Activated CD4-positive, alpha-beta T cell treated with anti-CD3 and anti-CD28 coated beads, Interleukin-2, amount 50 U/mL, for 24 hours (primary cell): ENCODE results near the gene BRIP1.
A peak's percentile ranks its signal among the peaks of the same experiment; 100 is the strongest.
"Not testable (repeated sequence)": the region's sequence is repeated elsewhere in the genome, so short reads cannot be mapped to it uniquely, and the experiment has no call there.

Experiments
- DNase-seq, 2 donors: peaks; one replicate each; pipeline ENCODE4 v3.0.0-alpha.2; 2020; ENCODE audit warnings: low read depth in 1 of 2, low spot score in 1 of 2

BRIP1 gene

GRCh38 chr17:61862975-61863800, at the start of gene BRIP1:
Gene BRIP1, minus strand, starts transcription at chr17:61863528. Its CDS starts 1,989 bp downstream, at chr17:61861539.
- DNase-seq: peak; percentile 68 to 86

GRCh38 chr17:61908292-61909037, 45.1 kb upstream of the BRIP1 start:
- no peak for DNase-seq

GRCh38 chr17:61907361-61907760, 44.0 kb upstream of the BRIP1 start:
- DNase-seq: no peak

GRCh38 chr17:61904094-61904710, 40.9 kb upstream of the BRIP1 start:
- DNase-seq: no peak

GRCh38 chr17:61903251-61903650, 39.9 kb upstream of the BRIP1 start:
- no peak for DNase-seq

GRCh38 chr17:61897548-61898180, 34.3 kb upstream of the BRIP1 start:
- no peak for DNase-seq

- no peak for DNase-seq
These were observed 32.1 kb upstream of the BRIP1 start for GRCh38 chr17:61895391-61895790.

- DNase-seq: not testable (repeated sequence)
These were observed 31.0 kb upstream of the BRIP1 start for GRCh38 chr17:61894310-61894709.

- DNase-seq: not testable (repeated sequence)
These were observed 24.4 kb upstream of the BRIP1 start for GRCh38 chr17:61887733-61888132.

GRCh38 chr17:61885865-61886264, 22.5 kb upstream of the BRIP1 start:
- not testable (repeated sequence) for DNase-seq

- no peak for DNase-seq
These were observed 21.5 kb upstream of the BRIP1 start for GRCh38 chr17:61884864-61885263.

GRCh38 chr17:61880589-61881102, 17.3 kb upstream of the BRIP1 start:
- DNase-seq: no peak

GRCh38 chr17:61878984-61879612, 15.8 kb upstream of the BRIP1 start:
- DNase-seq: no peak

- no peak for DNase-seq
These were observed 15.2 kb upstream of the BRIP1 start for GRCh38 chr17:61878520-61878919.

- no peak for DNase-seq
These were observed 14.5 kb upstream of the BRIP1 start for GRCh38 chr17:61877837-61878236.

GRCh38 chr17:61875804-61876203, 12.5 kb upstream of the BRIP1 start:
- no peak for DNase-seq

GRCh38 chr17:61875285-61875684, 12.0 kb upstream of the BRIP1 start:
- DNase-seq: no peak

- no peak for DNase-seq
These were observed 10.7 kb upstream of the BRIP1 start for GRCh38 chr17:61874075-61874474.

GRCh38 chr17:61872099-61872498, 8.8 kb upstream of the BRIP1 start:
- DNase-seq: no peak

GRCh38 chr17:61869138-61869537, 5.8 kb upstream of the BRIP1 start:
- DNase-seq: no peak

GRCh38 chr17:61868074-61868473, 4.7 kb upstream of the BRIP1 start:
- DNase-seq: no peak
